ENCODE measurements around the gene MYL10. TPM values are rescaled to one million over a fixed set of nuclear protein-coding genes. Genes with fewer than 3 reads are reported as not detected.

The MYL10 gene
- total RNA-seq, 1 donor from 2014 or later, result not detected

- Mint-ChIP-seq H3K36me3 (ENCODE audit: insufficient read depth) (peaks cover 2% of the 10 kb centered on the region), H3K27me3 (no peaks in the 10 kb centered on the region), H3K4me3 (ENCODE audit: low read depth) (no peak overlapping the region), H3K9me3 (ENCODE audit: low read depth) (peaks cover 10% of the 10 kb centered on the region), H3K27ac (no peak overlapping the region), H3K4me1 (ENCODE audit: low read depth) (peaks cover 3% of the 10 kb centered on the region)
- no peak for TF ChIP-seq CTCF (IDR thresholded peaks at IDR 0.05; ENCODE audit: unreplicated experiment)
- no peak for DNase-seq (ENCODE audit: low spot score, unreplicated experiment)
Measured at GRCh38 chr7:101578552-101578951, 50.5 kb downstream of the MYL10 start.

- no peak for TF ChIP-seq CTCF (IDR thresholded peaks at IDR 0.05; ENCODE audit: unreplicated experiment)
- no peak for DNase-seq (ENCODE audit: low spot score, unreplicated experiment)
- peaks cover 9% of the 10 kb centered on the region for H3K9me3 Mint-ChIP-seq (ENCODE audit: low read depth)
- peaks cover 3% of the 10 kb centered on the region for H3K4me1 Mint-ChIP-seq (ENCODE audit: low read depth)
- no peak overlapping the region for H3K27ac Mint-ChIP-seq
- H3K4me3 Mint-ChIP-seq (ENCODE audit: low read depth), result no peak overlapping the region
- peaks cover 2% of the 10 kb centered on the region for H3K36me3 Mint-ChIP-seq (ENCODE audit: insufficient read depth)
- H3K27me3 Mint-ChIP-seq, result no peaks in the 10 kb centered on the region
Measured at GRCh38 chr7:101576998-101577397, 52.1 kb downstream of the MYL10 start.

- no peak overlapping the region for H3K27ac Mint-ChIP-seq
- no peak overlapping the region for H3K4me3 Mint-ChIP-seq (ENCODE audit: low read depth)
- TF ChIP-seq CTCF (IDR thresholded peaks at IDR 0.05; ENCODE audit: unreplicated experiment), result no peak
- DNase-seq (ENCODE audit: low spot score, unreplicated experiment), result no peak
- peaks cover 3% of the 10 kb centered on the region for H3K4me1 Mint-ChIP-seq (ENCODE audit: low read depth)
- H3K27me3 Mint-ChIP-seq, result no peaks in the 10 kb centered on the region
- peaks cover 12% of the 10 kb centered on the region for H3K9me3 Mint-ChIP-seq (ENCODE audit: low read depth)
- peaks cover 2% of the 10 kb centered on the region for H3K36me3 Mint-ChIP-seq (ENCODE audit: insufficient read depth)
Measured at GRCh38 chr7:101575721-101576120, 53.4 kb downstream of the MYL10 start.

- no peaks in the 10 kb centered on the region for H3K27me3 Mint-ChIP-seq
- H3K9me3 Mint-ChIP-seq (ENCODE audit: low read depth), result peaks cover 12% of the 10 kb centered on the region
- peaks cover 3% of the 10 kb centered on the region for H3K4me1 Mint-ChIP-seq (ENCODE audit: low read depth)
- no peak for DNase-seq (ENCODE audit: low spot score, unreplicated experiment)
- no peak overlapping the region for H3K27ac Mint-ChIP-seq
- H3K36me3 Mint-ChIP-seq (ENCODE audit: insufficient read depth), result peaks cover 2% of the 10 kb centered on the region
- no peak overlapping the region for H3K4me3 Mint-ChIP-seq (ENCODE audit: low read depth)
- TF ChIP-seq CTCF (IDR thresholded peaks at IDR 0.05; ENCODE audit: unreplicated experiment), result no peak
Measured at GRCh38 chr7:101575168-101575567, 53.9 kb downstream of the MYL10 start.

- Mint-ChIP-seq H3K27ac (no peak overlapping the region), H3K27me3 (peaks cover 3% of the 10 kb centered on the region), H3K4me1 (ENCODE audit: low read depth) (peaks cover 3% of the 10 kb centered on the region), H3K9me3 (ENCODE audit: low read depth) (peaks cover 15% of the 10 kb centered on the region), H3K4me3 (ENCODE audit: low read depth) (no peak overlapping the region), H3K36me3 (ENCODE audit: insufficient read depth) (peaks cover 2% of the 10 kb centered on the region)
- TF ChIP-seq CTCF (IDR thresholded peaks at IDR 0.05; ENCODE audit: unreplicated experiment), result no peak
- no peak for DNase-seq (ENCODE audit: low spot score, unreplicated experiment)
Measured at GRCh38 chr7:101572156-101572555, 56.9 kb downstream of the MYL10 start.

Data from progenitor cell of endocrine pancreas (in vitro differentiated cells).